Measurements from ENCODE around the gene NTRK1.

The NTRK1 gene

DNA sequence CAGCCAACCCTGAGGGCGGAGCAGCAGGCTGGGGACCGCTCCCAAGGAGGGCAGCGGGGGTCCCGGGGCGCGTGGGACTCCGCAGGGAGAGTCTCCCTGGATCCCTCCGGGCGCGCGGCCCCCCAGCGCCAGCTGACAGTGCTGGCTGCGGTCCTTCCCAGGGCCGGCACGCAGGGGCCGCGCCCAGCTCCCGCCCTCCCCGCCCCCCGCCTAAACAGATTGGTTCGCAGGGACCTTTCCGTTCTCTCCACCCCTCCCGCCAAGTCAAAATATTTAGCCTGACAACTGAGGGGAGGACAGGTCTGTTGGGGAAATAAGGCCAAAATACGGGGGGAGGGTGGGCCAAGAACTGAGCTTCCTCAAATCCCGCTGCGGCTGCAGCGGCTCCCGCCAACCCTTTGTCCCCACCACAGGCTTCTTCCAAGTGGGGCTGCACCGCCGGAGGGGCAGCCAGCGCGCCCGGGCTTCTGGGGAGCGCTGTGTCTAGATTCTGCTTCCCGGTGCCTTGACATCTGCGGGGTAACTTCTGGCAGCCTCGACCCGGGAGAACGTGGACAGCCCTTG is 1.6 kb upstream of the NTRK1 start, which contains the start of gene INSRR:
Gene INSRR, minus strand, starts transcription at position 159 of the 564 bp plus-strand sequence. CDS start 496 bp downstream, outside the sequence.
- no peak for FAIRE-seq

DNA sequence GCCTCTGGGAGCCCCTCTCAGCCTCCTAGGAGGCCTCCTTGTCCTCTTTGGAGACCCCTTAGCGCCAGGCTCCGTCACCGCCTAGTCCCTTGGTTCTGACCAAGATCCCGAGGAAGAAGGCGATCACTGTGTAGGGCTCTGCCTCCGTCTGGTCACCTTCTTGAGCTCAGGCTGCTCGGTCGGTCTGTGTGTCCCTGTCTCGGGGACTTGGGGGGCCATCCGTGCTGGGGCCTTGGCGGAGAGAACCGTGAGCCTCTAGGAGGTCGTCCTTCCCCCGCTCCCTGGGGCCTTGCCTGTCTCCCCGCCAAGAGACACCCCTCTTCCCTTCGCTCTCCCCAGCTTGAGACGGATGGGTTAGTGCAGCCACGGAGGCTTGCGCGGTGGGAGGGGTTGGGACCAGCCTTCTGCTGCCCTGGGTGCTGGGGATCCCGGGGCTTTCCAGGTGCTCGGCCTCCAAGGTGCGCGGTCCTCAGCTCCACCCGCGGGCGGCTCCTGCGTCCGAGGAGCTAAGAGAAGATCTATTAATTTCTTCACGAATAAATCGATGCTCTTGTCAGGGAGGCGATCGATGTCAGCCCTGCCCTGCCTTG is 1.0 kb upstream of the NTRK1 start:
- no peak for FAIRE-seq

DNA sequence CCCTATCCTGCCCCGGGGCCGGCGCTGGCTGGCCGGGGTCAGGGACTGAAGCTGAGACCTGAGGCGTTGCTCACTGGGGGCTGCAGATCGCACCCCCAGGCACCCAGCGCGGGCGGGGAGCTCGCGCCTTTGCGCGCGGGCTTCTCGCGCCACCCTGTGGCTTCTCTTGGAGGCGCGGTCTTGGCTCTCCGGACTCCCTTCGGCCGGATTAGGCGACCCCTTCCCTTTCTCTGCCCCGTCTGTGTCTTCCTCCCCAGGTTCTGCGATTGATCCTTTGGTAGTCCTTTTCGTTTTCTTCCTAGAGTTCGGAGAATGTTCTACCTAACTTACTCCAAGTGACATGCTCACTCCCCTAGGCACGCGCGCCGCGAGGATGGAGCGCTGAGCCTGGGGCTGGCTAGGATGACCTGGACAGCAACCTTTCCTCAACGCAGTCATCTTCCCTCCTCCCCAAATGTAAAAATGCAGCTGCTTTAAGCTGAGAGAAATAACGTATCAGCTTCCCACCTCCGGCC is 495 bp upstream of the NTRK1 start:
- no peak for FAIRE-seq

DNA sequence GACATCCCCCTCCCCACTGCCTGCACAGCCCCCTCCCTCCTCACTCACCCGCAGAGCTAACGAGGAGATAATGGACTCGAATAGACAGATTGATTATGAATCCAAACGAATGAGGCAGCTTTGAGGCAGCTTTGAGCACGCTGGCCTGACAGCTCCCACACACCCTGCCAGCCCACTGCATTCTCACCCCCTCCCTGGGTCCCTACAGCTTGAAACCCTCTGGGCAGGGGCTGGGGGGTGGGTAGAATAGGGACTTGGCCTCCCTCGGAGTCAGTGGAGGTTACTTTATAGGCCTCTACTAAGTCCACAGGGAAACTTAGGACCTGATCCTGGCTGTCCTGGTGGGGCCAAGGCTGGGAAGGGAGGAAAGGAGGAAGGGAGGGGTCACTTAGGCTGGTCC is 1.9 kb downstream of the NTRK1 start:
- no peak for FAIRE-seq

DNA sequence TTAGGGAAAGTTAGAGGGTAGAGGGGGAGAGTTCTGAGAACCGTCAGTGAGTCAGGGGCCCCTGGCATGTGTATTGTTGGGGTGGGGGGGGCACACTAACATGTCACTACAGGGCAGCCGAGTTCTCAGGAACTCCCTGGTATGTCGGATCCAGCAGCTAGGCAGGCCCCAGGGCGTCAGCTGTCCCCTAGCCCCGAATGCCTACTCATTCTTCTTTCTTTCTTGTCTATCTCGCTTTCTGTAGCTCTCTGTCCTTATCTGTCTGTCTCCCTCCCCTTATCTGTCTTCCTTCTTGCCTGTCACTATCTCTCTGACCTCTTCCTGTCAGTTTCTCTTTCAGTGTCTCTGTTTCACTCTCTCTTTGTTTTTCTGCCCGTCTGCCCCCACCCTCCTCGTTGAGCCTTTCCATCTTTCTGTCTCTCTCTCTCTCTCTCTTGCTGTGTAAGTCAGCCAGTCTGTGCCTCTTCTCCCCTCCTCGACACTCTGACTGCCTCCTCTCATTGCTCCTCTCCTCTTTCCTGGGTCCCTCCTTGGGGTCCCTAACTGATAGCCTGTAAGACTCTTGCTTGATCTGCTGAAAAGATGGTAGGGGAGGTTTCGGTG is 2.4 kb downstream of the NTRK1 start:
- FAIRE-seq = no peak

DNA sequence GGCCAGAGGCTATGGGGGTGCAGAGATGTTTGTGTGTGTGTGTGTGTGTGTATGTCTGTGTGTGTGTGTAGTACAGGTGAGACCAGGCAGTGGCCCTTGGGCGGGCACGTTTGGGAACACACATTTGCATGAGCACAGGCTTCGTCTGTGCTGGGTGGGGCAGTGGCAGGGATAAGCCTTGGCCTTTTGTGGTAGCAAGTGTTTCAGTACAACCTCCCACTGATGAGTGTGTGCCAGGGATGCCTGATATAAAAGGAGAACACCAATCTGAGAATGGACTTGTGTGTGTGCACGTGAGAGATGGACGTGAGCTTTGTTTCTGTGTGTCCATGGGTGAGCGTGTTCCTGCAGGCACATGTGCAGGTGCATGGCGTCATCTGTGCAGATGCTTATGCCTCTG is 3.0 kb downstream of the NTRK1 start:
- no peak for FAIRE-seq

DNA sequence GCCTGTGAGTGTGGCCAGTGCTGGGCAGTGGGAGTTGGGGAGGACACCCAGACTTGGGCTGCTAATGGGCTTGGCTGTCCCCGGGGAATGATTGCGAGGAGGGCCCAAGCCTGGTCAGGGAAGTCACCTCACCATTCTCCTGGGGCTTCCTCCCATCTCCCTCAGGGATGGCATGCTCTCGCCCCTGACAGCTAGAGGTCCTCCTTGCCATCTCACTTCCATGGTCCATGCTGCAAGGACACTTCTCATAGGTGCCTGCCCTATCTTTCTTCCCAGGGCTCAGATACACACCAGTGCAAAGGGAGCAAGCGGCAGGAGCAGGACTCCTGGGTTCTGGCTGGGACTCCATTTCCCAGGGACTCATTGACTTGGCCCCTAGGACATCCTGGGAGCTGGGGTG is 4.1 kb downstream of the NTRK1 start:
- FAIRE-seq = no peak

DNA sequence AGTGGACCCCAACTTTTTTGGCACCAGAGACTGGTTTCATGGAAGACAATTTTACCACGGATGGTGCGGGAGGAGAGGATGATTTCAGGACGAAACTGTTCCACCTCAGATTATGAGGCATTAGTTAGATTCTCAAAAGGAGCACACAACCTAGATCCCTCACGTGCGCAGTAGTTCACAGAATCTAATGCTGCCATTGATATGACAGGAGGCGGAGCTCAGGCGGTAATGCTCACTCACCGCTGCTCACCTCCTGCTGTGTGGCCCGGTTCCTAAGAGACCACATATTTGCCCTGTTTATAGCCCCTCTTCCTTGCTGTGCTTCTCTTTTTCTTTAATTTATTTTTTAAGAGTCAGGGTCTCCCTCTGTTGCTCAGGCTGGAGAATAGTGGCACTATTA is 4.6 kb downstream of the NTRK1 start:
- no peak for FAIRE-seq

DNA sequence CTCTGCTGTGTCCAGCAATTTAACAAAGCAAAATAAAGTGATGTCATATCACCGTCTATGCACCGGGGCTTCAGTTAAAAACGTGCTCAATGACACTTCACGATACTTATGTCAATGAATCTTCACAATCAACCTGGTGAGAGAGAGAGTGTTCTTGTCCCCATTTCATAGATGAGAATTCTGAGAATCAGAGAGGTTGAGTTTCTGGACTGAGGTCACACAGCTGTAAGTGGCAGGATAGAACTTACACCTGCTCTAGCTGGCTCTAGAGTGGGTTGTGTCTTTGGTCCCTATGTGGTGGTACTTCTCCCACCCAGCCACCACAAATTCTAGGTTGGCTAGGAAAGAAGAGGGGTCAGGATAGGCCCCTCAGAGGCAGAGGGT is 5.2 kb downstream of the NTRK1 start:
- no peak for FAIRE-seq

DNA sequence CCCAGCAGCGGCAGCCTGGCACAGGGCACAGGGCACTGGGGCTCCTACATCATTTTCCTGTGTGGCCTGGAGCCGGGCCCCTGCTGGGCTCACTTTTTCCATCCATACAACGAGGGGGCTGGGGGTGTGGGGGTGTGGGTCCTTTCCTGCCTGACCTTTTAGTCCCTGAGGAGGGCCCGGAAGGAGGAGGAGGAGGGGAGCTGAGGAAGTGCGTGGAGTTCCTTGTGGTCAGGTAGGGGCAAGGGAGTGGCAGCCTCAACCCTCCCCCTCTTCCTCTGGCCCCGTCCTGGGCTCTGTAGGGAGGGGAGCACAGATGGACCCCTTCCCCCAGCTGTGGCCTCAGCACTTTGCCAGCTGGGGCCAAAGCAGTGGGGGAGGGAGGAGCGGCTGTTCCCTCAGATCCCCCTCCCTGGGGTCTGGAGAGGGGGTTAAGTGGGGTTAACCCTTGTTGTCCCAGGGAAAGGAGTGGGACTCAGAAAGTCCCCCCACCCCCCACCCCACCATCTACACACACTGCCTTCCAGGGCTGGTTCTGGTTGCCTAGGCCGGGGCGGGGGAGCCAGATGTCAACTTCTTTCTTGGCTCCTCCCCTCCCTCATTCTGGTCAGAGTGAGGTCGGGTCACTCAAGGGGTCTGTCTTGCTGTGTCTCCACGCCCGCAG is 5.7 kb downstream of the NTRK1 start:
- no peak for FAIRE-seq

DNA sequence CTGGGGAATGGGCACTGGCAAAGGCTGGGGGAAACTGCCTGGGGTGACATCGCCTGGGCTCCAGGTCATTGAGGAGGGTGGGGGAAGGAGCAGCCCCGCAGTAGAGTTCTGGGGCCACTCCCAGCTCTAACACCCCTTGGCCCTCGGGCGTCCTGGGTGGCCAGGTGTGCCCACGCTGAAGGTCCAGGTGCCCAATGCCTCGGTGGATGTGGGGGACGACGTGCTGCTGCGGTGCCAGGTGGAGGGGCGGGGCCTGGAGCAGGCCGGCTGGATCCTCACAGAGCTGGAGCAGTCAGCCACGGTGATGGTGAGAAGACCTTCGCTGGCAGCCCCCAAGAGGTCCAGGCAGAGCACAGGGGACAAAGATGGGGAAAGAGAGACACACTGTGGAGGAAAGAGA is 7.7 kb downstream of the NTRK1 start:
- FAIRE-seq = no peak

DNA sequence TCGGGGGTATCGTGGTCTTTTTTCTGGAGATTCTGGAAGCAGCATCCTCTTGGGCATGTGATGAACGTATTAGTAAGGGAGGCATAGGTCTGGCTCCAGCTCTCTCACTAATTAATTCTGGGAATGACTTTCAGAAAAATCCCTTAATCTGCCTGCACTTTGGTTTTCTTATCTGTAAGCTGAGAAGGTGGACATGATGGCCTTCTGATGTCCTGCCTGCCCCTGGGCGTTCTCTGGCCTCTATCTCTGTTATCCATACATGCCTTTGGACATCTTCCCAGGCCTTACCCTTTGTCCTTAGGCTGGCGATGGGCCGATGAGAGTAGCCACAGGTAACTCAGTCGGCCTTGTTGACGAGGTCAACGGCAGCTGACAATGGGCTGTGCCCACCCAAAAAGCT is 8.8 kb downstream of the NTRK1 start:
- no peak for FAIRE-seq

DNA sequence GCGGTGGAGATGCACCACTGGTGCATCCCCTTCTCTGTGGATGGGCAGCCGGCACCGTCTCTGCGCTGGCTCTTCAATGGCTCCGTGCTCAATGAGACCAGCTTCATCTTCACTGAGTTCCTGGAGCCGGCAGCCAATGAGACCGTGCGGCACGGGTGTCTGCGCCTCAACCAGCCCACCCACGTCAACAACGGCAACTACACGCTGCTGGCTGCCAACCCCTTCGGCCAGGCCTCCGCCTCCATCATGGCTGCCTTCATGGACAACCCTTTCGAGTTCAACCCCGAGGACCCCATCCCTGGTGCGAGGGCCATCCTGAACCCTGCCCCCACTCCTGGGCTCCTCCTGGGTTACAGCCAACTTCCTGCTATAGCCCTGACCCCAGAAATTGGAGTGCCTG is 13.0 kb downstream of the NTRK1 start:
- no peak for FAIRE-seq

DNA sequence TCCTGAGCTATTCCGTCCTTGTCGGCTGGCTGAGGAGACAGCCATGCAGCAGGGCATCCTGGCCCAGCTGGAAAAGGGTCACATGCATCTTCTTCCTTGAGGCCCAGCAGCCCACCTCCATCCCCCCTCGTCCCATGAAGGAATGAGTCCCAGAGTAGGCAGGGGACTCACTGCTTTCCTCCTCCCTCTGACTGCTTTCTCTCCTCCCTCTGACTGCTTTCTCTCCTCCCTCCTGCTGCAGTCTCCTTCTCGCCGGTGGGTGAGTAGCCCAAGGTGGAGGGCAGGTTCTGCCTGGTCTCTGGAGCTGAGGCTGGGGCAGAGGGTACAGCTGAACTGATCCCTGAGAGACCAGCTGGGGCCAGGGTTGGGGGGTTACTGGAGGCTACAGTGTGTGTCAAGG is 13.5 kb downstream of the NTRK1 start:
- no peak for FAIRE-seq

DNA sequence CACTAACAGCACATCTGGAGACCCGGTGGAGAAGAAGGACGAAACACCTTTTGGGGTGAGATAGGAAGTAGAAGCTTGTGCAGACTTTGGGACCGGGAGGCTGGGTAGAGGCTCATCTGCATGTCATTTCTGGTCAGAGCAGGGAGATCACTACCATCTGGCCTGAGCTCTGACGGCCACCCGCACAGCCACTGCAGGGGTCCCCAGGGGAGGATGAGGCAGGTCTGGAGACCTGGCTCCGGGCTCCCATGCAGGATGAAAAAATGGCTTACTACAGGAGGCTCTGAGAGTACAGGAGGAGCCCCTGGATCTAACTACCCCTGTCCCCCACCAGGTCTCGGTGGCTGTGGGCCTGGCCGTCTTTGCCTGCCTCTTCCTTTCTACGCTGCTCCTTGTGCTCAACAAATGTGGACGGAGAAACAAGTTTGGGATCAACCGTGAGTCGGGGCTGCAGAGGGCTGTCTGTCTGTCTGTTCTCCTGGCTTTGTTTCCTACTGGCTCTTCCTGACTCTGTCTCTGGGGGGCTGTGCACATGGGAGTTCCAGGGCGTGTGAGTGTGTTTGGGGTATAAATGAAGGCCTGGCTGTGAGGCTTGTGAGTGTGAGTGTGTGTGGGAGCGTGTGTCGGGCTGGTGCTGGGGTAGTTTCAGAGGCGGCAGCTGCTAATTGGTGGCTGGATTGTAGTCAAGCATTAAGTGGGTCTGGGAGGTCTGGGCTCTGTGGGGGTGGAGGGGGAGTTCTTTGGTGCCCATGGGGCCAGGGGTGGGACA is 14.1 kb downstream of the NTRK1 start:
- FAIRE-seq = no peak

DNA sequence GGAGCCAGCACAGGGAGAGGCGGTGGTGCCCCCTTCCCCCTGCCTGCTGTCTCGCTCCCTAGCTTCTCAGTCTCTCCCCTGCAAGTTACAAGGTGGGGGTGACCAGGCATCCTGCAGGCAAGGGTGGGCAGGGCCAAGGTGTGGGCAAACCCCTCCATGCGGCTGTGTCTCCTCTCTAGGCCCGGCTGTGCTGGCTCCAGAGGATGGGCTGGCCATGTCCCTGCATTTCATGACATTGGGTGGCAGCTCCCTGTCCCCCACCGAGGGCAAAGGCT is 14.6 kb downstream of the NTRK1 start:
- FAIRE-seq = no peak

DNA sequence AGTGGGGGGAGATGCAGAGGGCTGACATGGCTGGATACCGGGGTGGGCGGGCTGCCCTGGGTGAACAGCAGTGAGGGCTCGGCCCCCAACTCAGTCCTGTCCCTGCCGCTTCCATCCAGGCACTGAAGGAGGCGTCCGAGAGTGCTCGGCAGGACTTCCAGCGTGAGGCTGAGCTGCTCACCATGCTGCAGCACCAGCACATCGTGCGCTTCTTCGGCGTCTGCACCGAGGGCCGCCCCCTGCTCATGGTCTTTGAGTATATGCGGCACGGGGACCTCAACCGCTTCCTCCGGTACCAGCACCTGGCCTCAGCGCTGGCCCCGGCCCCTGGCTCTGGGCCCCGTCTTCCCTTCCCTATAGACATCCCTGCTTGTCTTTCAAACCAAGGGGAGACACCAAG is 15.6 kb downstream of the NTRK1 start:
- no peak for FAIRE-seq

DNA sequence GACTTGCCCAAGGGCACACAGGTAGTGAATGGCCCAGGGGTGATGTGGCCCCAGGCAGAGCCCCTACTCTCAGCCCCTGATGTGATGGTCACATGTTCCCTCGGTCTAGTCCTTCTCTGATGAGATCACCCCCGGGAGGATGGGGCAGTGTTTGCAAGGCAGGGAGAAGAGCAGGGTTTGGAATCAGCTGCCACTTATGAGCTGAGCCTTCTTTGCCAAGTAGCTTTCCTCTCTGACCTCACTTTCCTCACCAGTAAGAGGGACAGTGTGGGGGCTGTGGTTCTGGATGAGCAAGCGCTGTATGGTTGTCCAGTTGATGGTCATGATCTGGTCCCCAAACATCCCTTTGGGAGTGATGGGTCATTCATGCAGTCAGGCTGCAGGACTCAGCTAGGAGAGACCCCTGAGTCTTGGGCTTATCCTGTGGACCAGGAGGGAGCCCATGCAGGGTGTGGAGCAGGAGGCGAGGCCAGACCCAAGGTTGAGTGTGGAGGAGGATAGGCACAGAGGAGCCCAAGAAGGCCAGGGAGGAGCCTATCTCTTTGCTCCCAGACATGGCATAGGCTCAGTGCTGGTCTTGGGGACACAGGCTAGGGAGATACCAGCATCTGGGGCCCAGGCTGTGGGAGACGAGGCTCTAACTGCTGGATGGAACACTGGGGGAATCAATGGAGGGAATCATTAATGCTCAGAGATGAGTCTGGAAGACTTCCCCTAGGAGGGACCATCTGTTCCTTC is 16.9 kb downstream of the NTRK1 start:
- no peak for FAIRE-seq

DNA sequence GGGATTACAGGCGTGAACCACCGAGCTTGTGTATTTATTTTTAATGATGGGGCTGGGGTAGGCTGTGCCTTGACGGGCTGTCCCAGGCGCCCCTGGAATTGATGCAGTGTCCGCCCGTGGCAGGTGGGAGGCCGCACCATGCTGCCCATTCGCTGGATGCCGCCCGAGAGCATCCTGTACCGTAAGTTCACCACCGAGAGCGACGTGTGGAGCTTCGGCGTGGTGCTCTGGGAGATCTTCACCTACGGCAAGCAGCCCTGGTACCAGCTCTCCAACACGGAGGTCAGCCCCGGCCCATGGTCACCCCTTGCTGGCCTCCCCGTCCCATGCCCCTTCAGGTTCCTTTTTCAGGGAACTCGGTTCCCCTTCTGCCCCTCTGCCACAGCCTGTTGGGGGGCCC is 19.2 kb downstream of the NTRK1 start:
- no peak for FAIRE-seq

DNA sequence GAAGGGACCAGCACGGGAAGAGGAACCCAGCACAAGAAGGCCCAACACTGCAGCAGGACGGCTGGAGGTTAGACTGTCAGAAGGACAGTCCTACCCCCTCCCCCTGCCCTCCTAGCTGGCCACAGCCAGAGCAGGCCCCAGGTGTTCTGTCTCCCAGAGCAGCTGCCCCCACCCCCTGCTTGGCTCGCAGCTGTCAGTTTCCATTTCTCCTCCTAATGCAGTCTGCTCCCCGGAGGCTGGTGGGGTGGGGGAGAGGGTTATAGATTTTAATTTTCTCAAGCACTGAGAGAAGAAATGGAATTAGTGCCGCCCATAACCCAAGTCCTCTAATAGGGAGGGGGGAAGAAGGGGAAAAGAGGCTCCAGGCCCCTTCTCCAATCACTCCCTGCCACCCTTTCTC is 19.8 kb downstream of the NTRK1 start:
- FAIRE-seq = no peak

DNA sequence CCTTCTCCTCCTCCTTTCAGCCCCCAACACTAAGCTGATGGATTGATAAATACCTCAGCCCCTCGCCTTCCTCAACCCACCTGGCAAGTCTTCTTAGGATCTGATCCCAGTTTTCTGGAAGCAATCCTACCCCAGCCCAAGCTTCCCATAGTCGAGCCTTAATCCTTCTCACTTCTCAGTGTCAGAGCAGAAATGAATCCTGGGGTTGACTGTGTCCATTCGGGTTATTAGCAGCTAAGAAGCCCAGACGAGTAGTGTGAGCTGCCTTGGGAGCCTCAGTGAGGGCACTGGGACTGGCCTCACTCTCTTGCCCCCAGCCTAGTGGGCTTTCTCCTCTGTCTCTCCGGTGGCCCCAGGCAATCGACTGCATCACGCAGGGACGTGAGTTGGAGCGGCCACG is 20.4 kb downstream of the NTRK1 start:
- no peak for FAIRE-seq

DNA sequence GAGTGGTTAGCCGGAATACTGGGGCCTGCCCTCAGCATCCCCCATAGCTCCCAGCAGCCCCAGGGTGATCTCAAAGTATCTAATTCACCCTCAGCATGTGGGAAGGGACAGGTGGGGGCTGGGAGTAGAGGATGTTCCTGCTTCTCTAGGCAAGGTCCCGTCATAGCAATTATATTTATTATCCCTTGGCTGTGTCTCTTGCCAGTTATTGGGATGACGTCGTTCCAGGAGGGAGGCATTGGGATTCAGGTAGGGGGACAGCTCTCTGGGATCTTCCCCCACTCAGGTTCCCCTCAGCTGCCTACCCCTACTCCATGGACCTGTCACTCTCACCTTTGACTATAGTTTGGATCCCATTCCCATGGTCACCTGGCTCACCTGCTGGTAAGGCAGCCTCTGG is 21.0 kb downstream of the NTRK1 start:
- no peak for FAIRE-seq

DNA sequence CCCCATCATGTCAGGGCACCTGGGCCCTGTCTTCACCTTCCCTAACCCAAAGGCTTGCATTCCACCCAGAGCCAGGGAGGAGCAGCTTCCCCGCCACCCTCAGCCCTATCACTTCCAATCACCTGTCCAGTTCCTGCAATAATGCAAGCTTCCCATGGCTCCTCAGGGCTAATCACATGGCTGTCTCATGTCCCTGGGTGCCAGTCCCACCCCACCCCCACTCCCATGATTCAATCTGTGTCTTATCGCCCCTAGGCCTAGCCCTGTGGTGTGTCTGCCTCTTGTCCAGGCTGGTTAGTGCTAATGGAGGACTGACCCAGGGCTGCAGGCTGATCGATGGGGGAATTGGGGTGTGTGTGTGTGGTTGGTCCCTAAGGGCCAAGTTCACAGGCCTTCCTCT is 21.9 kb downstream of the NTRK1 start:
- FAIRE-seq = no peak
